WI38 (cell line): Measurements from ENCODE around the gene USB1.

Experiments
- H3K4me3 ChIP-seq: 2 replicates; pipeline ENCODE4 v1.5.1; 2011; ENCODE audit warnings: low read depth, mild to moderate bottlenecking, control low read depth, low read length
- TF ChIP-seq, protein P1 (sequence below): IDR thresholded peaks from 2 replicates; pipeline ENCODE4 v1.5.1; 2012; ENCODE audit warnings: low read depth, mild to moderate bottlenecking, control low read depth, low read length

The USB1 gene

DNA sequence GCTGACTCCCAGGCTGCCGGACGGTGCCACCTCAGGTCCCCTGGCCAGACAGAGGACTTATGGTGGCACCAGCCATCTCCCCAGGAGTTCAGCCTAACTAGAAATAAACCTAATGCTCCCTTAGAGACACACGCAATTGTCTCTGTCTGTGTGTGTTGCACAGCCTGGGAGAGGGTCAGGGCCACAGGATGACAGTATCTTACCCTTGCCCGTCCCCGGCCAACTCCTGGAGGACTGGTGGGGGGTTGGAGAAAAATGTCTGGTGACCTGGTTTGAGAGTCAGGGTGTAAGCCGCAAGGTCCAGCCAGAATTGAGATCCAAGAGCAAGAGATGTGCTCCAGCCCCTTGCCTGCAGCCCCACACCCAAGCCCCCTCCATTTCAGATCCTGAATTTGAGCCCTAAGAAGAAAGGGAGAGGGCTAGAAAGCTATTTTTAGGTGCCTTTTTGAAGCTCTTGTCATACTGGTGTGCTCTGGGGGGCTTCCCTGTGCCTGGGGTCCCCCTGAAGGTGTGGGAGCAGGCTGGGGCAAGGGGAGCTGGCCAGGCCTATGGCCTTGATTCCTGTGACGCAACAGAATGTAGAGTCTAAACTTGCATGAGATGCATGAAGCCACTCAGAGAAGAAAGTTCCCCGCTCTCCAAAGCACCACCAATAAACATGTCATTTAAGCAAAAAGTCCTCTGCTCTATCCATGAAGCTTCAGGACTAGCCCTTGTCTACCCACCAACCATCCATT, 13.6 kb upstream of the USB1 start:
- TF ChIP-seq, protein P1, sequence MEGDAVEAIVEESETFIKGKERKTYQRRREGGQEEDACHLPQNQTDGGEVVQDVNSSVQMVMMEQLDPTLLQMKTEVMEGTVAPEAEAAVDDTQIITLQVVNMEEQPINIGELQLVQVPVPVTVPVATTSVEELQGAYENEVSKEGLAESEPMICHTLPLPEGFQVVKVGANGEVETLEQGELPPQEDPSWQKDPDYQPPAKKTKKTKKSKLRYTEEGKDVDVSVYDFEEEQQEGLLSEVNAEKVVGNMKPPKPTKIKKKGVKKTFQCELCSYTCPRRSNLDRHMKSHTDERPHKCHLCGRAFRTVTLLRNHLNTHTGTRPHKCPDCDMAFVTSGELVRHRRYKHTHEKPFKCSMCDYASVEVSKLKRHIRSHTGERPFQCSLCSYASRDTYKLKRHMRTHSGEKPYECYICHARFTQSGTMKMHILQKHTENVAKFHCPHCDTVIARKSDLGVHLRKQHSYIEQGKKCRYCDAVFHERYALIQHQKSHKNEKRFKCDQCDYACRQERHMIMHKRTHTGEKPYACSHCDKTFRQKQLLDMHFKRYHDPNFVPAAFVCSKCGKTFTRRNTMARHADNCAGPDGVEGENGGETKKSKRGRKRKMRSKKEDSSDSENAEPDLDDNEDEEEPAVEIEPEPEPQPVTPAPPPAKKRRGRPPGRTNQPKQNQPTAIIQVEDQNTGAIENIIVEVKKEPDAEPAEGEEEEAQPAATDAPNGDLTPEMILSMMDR, result no peak
- no peak overlapping the region for H3K4me3 ChIP-seq

DNA sequence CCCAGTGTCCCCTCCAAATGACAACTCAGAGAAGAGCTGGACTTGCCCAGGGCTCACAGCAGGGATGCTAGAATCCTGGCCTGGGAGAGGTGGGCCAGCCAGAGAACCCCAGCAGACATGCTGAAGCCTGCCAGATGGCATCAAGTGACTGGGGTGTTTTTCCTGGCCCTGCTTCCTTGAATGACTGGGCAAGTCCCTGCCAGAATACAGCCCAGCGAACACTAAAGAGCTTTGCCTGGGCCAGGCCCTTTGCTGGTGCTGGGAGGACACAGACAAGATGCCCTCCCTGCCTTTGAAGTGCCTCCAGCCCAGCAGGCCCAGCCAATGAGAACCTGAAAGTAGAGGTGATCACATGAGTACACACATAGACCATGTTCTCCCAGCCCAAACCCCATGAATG, 12.3 kb upstream of the USB1 start:
- TF ChIP-seq, protein P1, result no peak

DNA sequence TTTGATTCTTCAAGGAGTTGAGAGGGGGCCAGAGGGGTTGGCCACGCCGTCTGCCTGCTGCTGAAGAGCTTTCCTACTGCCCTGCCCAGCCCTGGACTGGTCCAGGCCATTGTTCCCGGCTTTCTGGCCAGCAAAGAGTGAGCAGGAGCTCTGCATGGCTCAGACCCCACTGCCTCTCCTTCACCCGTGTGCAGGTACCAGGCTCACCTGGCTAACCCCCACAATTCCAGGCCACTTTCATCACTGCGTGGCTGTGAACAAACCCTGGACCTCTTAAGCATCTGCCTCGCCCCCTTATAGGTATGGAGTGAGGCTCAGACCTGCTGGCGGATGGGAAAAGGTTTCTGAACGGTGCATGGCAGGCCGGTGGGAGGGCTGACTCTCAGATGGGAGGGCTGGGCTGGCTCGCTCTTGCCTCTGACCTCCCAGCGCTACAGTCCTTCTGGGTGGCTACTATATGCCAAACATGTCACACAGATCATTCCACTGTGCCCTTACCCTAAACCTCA, 9.6 kb upstream of the USB1 start:
- no peak overlapping the region for H3K4me3 ChIP-seq
- TF ChIP-seq, protein P1, result no peak

More for the DNA sequence above, 12.3 kb upstream of the USB1 start:
- H3K4me3 ChIP-seq, result no peak overlapping the region

DNA sequence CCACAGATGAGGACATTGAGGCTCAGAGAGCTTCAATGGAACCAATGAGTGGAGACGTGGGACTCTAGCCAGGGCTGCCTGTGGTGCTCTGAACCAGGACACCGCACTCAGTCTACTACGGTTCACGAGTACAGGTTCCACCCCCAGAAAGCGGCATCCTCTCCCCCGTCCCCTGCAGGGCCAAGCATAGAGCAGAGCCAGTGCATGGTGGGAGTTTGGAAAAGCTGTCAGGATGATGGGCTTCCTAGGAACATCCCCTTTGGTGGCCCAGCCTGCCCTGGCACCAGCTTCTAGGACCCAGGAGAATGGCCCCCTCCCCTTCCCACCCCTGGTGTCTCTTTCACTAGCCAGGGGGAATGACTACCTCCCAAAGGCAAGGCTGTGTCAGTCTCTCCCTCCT, 9.1 kb upstream of the USB1 start:
- TF ChIP-seq, protein P1, result no peak
- H3K4me3 ChIP-seq, result no peak overlapping the region

DNA sequence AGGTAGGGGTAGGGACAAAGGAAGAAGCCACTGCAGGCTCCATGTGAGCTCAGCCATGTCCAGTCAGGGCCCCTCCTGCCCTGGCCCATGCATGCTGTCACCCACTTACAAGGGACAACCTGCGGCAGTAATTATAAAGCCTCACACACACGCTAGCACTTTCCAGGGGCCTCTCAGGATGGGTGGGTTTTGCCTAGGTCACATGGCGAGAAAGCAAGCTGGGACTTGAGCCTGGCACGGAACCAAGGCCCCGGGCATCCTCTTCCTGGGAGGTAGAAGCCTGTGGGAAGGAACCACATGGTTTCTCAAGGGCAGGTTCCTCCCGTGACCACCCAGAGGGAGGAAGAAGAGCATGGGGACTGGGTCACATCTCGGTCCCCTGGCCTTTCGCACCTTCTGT, 7.8 kb upstream of the USB1 start:
- TF ChIP-seq, protein P1, result no peak
- no peak overlapping the region for H3K4me3 ChIP-seq

DNA sequence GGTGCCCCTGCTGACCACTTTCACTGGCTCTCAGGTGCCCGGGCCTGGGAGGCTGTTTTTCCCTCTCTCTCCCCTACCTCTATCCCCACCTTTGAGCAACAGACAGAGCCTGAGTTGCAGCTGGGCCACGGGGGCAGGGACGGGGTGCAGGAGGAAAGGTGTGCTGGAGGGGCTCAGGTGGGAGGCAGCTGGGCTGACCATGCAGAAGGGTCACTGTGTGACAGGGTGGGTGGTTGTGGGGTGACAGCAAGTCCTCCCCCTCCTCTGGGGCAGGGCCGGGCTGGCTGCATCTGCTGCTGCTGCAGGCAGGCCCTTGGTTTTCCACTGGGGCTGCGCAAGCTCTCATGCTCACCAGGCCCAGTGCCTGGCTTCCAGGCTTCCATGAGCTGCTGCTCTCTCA, 7.3 kb upstream of the USB1 start:
- H3K4me3 ChIP-seq, result no peak overlapping the region
- TF ChIP-seq, protein P1, result no peak

DNA sequence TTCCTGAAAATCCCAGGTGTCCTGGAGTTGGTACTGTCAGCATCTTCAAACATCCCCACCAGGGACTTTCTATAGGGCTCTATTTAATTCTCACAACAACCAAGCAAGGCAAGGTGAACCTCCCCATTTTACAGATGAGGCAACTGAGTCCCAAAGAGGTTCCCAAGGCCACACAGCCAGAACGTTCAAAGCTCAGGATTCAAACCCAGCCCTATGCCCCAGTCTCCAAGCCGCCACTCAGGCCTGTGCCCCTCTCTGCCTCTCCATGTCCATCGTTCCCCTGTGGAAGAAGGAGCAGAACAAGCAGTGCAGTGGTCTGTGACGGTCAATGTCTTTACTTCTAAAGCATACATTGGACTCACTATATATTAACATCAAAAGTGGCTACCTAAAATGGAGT, 6.8 kb upstream of the USB1 start:
- no peak overlapping the region for H3K4me3 ChIP-seq
- TF ChIP-seq, protein P1, result no peak
